Dendritic cell treated with granulocyte-macrophage colony-stimulating factor and Interleukin-4, amounts not matched to agents 40 ng/mL and 50 ng/mL, for 4 days (primary cell): ENCODE measurements around the gene SECTM1.
"Not testable (repeated sequence)": the region's sequence is repeated elsewhere in the genome, so short reads cannot be mapped to it uniquely, and the experiment has no call there.

Experiments
- H3K27ac Mint-ChIP-seq: one replicate; pipeline ENCODE4 v1.8.0; 2022; ENCODE audit warnings: mild to moderate bottlenecking, mixed read lengths
- H3K27me3 Mint-ChIP-seq: one replicate; pipeline ENCODE4 v1.8.0; 2022; ENCODE audit warnings: mild to moderate bottlenecking, mixed read lengths
- H3K36me3 Mint-ChIP-seq: one replicate; pipeline ENCODE4 v1.8.0; 2022; ENCODE audit warnings: low read depth, mixed read lengths
- H3K4me1 Mint-ChIP-seq: one replicate; pipeline ENCODE4 v1.8.0; 2022; ENCODE audit warnings: low read depth, mixed read lengths
- H3K4me3 Mint-ChIP-seq: one replicate; pipeline ENCODE4 v1.8.0; 2022; ENCODE audit warnings: mild to moderate bottlenecking, moderate library complexity, mixed read lengths
- H3K9me3 Mint-ChIP-seq: one replicate; pipeline ENCODE4 v1.8.0; 2022; ENCODE audit warnings: mixed read lengths
- intact Hi-C: fragments of 100-400 bp; cut with micrococcal nuclease; formaldehyde crosslinking; loops from one replicate; pipeline ENCODE4 v1.15.0; 2022

SECTM1 gene

DNA sequence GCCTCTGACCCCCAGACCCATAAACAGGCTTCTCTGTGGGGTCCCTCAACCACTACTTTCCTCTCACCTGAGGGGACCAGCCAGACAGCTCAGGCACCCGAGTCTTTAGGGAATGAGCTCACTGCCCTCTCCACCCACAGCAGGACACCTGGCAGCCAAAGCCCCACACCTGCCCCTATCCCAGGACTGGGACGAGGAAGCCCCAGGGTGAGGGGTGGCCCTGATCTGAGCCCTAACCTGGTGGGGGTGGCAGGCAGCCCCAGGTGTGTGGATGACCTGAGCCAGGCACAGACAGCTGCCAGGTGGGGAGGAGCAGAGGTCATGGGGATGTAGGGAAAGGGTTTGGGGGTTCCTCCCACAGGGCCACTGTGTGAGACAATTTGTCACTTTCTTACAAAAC lies 23.8 kb upstream of the SECTM1 start:
- intact Hi-C loops, result no loop called here
- no peaks in the 10 kb centered on the region for H3K36me3 Mint-ChIP-seq
- peaks cover 8% of the 10 kb centered on the region for H3K4me1 Mint-ChIP-seq
- peaks cover 42% of the 10 kb centered on the region for H3K27me3 Mint-ChIP-seq
- H3K27ac Mint-ChIP-seq, result no peak overlapping the region
- H3K9me3 Mint-ChIP-seq, result no peaks in the 10 kb centered on the region
- H3K4me3 Mint-ChIP-seq, result no peak overlapping the region

DNA sequence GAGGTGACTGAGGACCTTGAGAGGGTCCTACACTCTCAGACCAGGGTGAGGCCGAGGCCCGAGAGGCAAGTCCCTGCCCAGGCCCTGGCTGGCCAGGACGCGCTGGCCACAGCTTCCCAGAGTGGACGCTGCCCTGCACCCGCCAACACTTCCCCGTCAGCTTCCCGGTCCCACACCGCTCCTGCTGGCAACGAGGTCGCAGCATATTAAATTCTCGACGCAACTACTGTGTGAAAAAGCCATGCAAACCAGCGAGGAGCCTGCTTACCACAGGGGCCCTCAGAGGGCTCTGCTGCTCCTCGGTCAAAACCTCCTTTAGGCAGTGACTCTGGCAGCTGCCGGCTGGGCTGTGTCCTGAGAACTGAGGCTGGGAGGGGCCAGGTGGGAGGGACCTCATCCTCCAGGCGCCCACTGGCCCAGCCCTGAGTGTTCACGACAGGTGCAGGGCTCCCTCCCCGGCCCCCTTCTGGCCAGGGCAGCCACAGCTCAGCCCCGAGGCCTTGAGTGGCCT lies 23.3 kb upstream of the SECTM1 start:
- Mint-ChIP-seq H3K4me1 (peaks cover 13% of the 10 kb centered on the region), H3K27me3 (peaks cover 47% of the 10 kb centered on the region), H3K36me3 (no peaks in the 10 kb centered on the region), H3K27ac (no peak overlapping the region), H3K4me3 (no peak overlapping the region), H3K9me3 (no peaks in the 10 kb centered on the region)
- intact Hi-C loops, result no loop called here

DNA sequence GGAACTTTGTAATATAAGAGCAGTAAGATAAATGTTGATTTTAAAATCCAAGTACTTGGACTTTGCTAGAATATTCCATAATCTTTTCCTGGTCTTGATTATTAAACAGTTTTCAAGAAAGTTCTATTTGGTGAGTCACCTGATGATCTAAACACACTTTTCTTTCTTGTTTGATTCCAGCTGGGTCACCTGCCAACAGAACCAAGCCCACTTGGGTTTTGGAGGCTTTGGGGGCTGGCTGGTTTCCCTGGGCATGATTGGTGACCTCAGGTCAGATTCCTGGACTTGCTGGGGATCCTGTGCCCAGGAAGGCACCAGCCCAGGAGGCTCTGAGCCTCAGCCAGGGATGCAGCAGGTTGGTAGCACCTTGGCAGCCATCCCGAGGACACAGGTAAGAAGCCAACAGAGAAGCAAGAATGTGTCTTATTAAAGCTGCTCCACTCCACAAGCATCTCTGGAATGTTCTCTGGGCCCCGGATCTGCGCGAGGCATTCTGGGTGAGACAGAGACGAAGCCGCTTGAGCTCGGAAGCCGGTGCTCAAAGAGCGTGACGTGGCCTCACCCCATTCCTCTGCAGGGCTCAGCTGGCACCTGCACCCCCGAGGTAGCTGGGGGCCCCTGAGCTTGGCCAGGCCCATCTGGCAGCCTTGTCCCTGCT lies 22.3 kb upstream of the SECTM1 start:
- intact Hi-C loops, result no loop called here

DNA sequence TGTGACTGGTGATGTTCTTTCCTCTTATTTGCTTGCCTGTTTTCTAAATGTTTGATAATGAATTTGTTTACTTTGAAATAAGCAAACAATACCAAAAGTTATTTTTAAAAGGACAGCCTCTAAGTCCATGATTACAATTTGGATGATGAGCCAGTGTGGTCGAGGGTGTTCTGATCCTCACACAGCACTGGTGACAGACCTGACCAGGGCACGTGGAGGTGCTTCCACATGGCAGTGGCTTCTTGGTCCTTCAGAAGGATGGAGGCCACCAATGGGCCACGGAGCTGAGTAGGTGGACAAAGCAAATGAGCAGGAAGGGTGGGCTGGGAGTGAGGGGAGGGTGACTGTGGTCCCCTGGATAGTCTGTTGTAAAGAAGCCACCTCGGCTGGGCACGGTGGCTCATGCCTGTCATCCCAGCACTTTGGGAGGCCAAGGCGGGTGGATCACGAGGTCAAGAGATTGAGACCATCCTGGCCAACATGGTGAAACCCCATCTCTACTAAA lies 21.3 kb upstream of the SECTM1 start:
- H3K4me3 Mint-ChIP-seq, result no peak overlapping the region
- H3K27ac Mint-ChIP-seq, result no peak overlapping the region
- no peaks in the 10 kb centered on the region for H3K36me3 Mint-ChIP-seq
- H3K9me3 Mint-ChIP-seq, result no peaks in the 10 kb centered on the region
- intact Hi-C loops, result loop anchor here (5.0 kb wide), 1 partner anchor 197 kb away; no protein-coding TSS in a partner anchor
- peaks cover 59% of the 10 kb centered on the region for H3K27me3 Mint-ChIP-seq
- peaks cover 18% of the 10 kb centered on the region for H3K4me1 Mint-ChIP-seq

More for the DNA sequence above, 22.3 kb upstream of the SECTM1 start:
- no peak overlapping the region for H3K27ac Mint-ChIP-seq
- no peaks in the 10 kb centered on the region for H3K36me3 Mint-ChIP-seq
- no peaks in the 10 kb centered on the region for H3K9me3 Mint-ChIP-seq
- H3K27me3 Mint-ChIP-seq, result peaks cover 51% of the 10 kb centered on the region
- H3K4me1 Mint-ChIP-seq, result peaks cover 18% of the 10 kb centered on the region
- H3K4me3 Mint-ChIP-seq, result no peak overlapping the region

DNA sequence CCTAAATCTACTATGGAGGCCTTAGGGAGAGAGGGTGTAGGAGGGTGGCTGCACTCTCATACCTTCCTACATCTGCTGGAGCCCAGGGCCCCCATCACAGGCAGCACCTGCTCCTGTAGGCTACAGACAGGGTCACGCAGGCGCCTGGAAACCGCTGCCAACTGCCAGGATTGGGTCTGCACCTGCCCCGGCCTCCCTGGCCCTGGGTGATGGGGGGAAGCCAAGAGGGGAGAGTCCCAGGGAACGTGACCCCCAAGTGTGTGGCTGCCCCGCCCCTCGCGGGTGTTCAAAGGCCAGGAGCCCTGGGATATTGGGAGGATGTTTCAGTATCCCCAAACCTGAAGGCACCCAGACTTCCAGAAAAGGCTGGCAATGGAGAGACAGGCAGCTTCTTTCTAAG lies 19.9 kb upstream of the SECTM1 start:
- Mint-ChIP-seq H3K27me3 (peaks cover 59% of the 10 kb centered on the region), H3K9me3 (no peaks in the 10 kb centered on the region), H3K4me1 (peaks cover 15% of the 10 kb centered on the region), H3K27ac (no peak overlapping the region), H3K36me3 (no peaks in the 10 kb centered on the region), H3K4me3 (no peak overlapping the region)
- intact Hi-C loops, result loop anchor here (5.0 kb wide), 1 partner anchor 199 kb away; no protein-coding TSS in a partner anchor

DNA sequence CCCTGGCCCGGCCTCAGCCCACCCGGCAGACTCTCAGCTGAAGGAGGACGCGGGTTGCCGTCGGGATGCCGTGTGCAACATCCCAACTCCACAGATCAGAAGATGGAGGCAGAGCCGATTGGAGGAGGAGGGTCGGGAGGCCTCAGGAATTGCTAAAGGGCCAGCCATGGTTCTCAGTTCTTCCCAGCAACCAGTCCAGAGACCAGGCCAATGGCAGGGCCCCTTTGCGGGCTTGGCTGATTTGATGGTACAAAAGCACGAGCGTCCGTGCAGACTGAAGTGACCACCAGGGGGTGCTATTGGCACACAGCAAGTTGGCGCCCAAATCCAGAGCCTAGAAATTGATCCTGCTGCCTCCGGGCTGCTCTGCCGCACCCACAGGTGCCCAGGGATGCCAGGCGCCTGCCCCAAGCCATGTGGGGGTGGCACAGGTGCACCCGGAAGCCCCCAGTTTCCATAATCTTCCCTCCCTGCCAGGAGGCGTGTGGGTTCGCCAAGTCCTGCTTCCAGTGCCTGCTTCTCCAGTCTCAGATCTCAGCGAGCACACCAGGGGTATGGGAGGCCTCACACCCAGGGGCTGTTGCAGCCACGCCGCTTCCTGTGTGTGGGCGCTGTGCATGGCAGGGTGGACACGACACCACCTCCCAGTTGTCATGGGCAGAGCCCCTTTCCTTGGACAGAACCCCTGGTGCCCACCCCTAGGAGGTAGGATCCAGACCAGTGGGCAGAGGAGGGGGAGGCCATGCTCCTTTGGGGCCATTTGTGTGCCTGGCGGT lies 18.3 kb upstream of the SECTM1 start:
- Mint-ChIP-seq H3K27me3 (peaks cover 58% of the 10 kb centered on the region), H3K9me3 (no peaks in the 10 kb centered on the region), H3K27ac (no peak overlapping the region), H3K4me3 (no peak overlapping the region), H3K4me1 (peaks cover 10% of the 10 kb centered on the region), H3K36me3 (no peaks in the 10 kb centered on the region)
- intact Hi-C loops, result loop anchor here (1.0 to 5.0 kb wide), 2 partner anchors 62 to 200 kb away; no protein-coding TSS in a partner anchor

DNA sequence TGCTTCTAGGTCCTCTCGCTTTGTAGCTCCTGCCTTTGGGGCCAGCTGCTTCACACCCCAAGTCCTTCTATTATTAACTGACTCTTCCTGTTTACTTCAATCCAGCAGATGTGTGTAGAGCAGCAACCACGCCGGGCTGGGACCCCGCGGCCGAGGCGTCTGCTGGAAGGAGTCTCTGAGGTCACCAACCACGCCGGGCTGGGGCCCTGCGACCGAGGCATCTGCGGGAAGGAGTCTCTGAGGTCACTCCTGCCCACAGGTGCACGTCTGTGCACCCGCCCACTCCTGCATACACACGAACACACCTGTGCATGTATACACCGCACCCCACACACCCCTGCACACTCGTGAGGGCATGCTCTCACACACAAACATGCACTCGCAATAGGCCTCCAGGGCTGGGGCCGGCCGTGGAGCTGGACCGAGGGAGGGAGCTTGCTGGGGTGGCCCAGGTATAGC lies 17.7 kb upstream of the SECTM1 start:
- no peaks in the 10 kb centered on the region for H3K36me3 Mint-ChIP-seq
- no peak overlapping the region for H3K4me3 Mint-ChIP-seq
- intact Hi-C loops, result loop anchor here (5.0 kb wide), 1 partner anchor 201 kb away; no protein-coding TSS in a partner anchor
- no peak overlapping the region for H3K27ac Mint-ChIP-seq
- H3K27me3 Mint-ChIP-seq, result peaks cover 57% of the 10 kb centered on the region
- H3K9me3 Mint-ChIP-seq, result no peaks in the 10 kb centered on the region
- H3K4me1 Mint-ChIP-seq, result peaks cover 16% of the 10 kb centered on the region

DNA sequence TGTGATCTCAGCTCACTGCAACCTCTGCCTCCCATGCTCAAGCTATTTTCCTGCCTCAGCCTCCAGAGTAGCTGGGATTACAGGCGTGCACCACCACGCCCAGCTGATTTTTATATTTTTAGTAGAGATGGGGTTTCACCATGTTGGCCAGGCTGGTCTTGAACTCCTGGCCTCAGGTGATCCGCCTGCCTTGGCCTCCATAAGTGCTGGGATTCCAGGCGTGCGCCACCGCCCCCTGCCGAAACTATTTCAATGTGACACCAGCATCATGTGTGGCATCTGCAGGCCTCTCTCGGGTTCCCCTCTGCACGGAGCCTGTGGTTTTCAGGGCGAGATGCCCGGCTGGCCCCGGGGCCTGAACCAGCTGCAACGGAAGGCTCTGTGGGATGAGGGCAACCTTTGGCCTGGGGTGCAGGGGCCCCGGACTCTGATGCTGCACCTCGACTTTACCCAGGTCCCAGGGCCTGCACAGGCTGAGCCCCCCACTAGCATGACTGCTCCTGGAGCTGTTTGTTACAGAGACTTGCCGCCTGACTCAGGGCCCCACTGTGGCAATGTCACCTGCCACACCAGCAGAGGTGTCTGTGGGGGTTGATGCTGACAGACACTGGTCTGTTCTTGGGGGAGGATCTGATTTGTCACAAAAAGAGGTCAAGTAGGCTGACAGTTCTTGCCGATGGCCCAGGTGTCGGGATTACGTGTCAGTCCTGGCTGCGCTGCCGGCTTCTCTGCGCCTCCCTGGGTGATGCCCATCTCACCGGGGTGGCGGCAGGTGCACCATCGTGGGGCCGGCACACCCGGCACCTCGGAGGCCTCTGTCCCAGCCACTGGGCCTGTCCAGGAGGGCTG lies 16.8 kb upstream of the SECTM1 start:
- H3K9me3 Mint-ChIP-seq, result no peaks in the 10 kb centered on the region
- peaks cover 18% of the 10 kb centered on the region for H3K4me1 Mint-ChIP-seq
- intact Hi-C loops, result loop anchor here (5.0 kb wide), 1 partner anchor 202 kb away; no protein-coding TSS in a partner anchor
- peaks cover 54% of the 10 kb centered on the region for H3K27me3 Mint-ChIP-seq
- H3K36me3 Mint-ChIP-seq, result no peaks in the 10 kb centered on the region
- H3K27ac Mint-ChIP-seq, result no peak overlapping the region
- H3K4me3 Mint-ChIP-seq, result no peak overlapping the region

DNA sequence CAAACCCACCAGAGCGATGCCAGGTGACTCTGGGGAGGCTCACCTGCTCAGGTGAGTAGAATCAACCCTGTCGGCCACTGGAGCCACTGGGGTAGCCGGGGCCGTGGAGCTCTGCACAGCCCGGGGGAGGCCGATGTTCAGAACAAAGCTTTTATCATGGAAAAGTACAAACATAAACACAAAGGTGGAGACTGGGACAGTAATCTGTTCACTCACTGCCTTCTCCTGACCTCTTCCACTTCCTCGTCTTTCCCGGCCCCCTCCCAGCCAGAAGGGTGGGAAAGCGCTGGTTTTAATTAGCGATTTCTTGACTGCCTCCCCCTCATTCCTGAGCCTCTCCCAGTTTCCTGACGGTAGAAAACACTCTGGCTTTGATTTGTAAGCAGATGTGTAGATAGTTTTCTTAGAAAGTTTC lies 15.7 kb upstream of the SECTM1 start:
- Mint-ChIP-seq H3K4me3 (no peak overlapping the region), H3K27me3 (peaks cover 48% of the 10 kb centered on the region), H3K27ac (no peak overlapping the region), H3K4me1 (peaks cover 24% of the 10 kb centered on the region), H3K36me3 (no peaks in the 10 kb centered on the region), H3K9me3 (no peaks in the 10 kb centered on the region)
- intact Hi-C loops, result no loop called here

DNA sequence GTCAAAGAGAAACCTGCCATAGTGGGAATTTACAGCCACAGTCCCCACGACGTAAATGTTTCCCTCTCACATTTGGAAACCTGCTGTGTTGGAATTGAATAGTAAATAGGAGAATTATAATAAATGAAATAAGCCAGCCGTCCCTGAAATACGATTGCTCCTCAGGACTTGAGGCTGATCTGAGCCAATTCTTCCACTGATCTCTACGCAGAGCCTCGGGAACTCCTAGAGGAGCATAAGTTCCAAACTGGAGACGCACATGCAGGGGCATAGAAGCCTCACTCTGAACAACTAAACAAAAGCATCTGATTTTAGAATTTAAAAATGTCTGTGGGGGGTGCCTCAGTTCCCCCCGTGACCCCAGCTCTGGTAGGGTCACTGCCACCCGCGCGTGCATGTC lies 15.3 kb upstream of the SECTM1 start:
- Mint-ChIP-seq H3K4me1 (peaks cover 26% of the 10 kb centered on the region), H3K27me3 (peaks cover 49% of the 10 kb centered on the region), H3K27ac (no peak overlapping the region), H3K36me3 (no peaks in the 10 kb centered on the region), H3K9me3 (no peaks in the 10 kb centered on the region), H3K4me3 (no peak overlapping the region)
- intact Hi-C loops, result no loop called here

DNA sequence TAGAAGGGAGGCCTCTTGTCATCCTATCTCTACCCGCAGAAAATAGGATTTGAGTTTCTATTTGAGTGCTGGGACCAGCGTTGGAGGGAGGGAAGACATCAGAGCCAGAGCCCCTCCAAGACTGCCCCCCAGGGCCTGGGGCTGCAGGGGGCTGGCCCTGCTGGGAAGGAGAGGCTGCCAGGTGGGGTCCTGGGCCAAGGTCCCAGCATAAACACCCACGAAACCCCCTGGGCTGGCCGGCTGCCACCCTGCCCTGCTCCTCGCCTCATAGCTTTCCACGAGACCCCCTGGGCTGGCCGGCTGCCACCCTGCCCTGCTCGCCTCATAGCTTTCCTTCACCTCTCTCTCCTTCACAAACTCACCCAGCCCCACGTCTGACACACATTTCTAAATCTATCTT lies 14.9 kb upstream of the SECTM1 start:
- Mint-ChIP-seq H3K9me3 (no peaks in the 10 kb centered on the region), H3K27me3 (peaks cover 49% of the 10 kb centered on the region), H3K4me3 (no peak overlapping the region), H3K4me1 (peaks cover 26% of the 10 kb centered on the region), H3K36me3 (no peaks in the 10 kb centered on the region), H3K27ac (no peak overlapping the region)
- intact Hi-C loops, result no loop called here

DNA sequence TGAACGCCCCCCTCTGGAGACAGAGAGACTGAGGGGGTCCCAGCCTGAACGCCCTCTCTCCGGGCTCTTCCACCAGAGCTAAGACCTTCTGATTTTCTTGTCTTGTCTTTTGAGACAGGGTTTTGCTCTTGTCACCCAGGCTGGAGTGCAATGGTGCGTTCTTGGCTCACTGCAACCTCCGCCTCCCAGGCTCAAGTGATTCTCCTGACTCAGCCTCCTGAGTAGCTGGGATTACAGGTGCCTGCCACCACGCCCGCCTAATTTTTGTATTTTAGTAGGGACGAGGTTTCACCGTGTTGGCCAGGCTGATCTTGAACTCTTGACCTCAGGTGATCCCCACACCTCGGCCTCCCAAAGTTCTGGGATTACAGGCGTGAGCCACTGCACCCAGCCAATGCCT lies 14.4 kb upstream of the SECTM1 start:
- H3K4me1 Mint-ChIP-seq, result peaks cover 26% of the 10 kb centered on the region
- H3K27ac Mint-ChIP-seq, H3K4me3 Mint-ChIP-seq, H3K36me3 Mint-ChIP-seq, H3K9me3 Mint-ChIP-seq, intact Hi-C loops: not testable (repeated sequence)
- H3K27me3 Mint-ChIP-seq, result peaks cover 51% of the 10 kb centered on the region
